ENCODE data around the gene FLOT2.

FLOT2 gene

GRCh38 chr17:28929787-28930186 lies 32.3 kb upstream of the FLOT2 start:
- H3K9me3 ChIP-seq (ENCODE audit: low read length) = no peaks in the 10 kb centered on the region
- no peak overlapping the region for H3K4me3 ChIP-seq (ENCODE audit: low read length)
- H3K36me3 ChIP-seq (ENCODE audit: insufficient read depth, low read length) = peaks cover 28% of the 10 kb centered on the region
- no peak overlapping the region for H2AFZ ChIP-seq (ENCODE audit: low read depth, low read length)
- no peaks in the 10 kb centered on the region for H3K27me3 ChIP-seq (ENCODE audit: insufficient read depth, low read length)
- H3K4me1 ChIP-seq (ENCODE audit: insufficient read depth, low read length) = no peaks in the 10 kb centered on the region

GRCh38 chr17:28928061-28928460 lies 30.5 kb upstream of the FLOT2 start:
- H3K36me3 ChIP-seq (ENCODE audit: insufficient read depth, low read length) = peaks cover 43% of the 10 kb centered on the region
- no peaks in the 10 kb centered on the region for H3K27me3 ChIP-seq (ENCODE audit: insufficient read depth, low read length)
- no peaks in the 10 kb centered on the region for H3K9me3 ChIP-seq (ENCODE audit: low read length)
- H3K4me3 ChIP-seq (ENCODE audit: low read length) = no peak overlapping the region
- H2AFZ ChIP-seq (ENCODE audit: low read depth, low read length) = no peak overlapping the region
- no peaks in the 10 kb centered on the region for H3K4me1 ChIP-seq (ENCODE audit: insufficient read depth, low read length)

GRCh38 chr17:28926786-28927185 lies 29.3 kb upstream of the FLOT2 start:
- H2AFZ ChIP-seq (ENCODE audit: low read depth, low read length) = no peak overlapping the region
- H3K4me3 ChIP-seq (ENCODE audit: low read length) = no peak overlapping the region
- H3K36me3 ChIP-seq (ENCODE audit: insufficient read depth, low read length) = peaks cover 54% of the 10 kb centered on the region
- no peaks in the 10 kb centered on the region for H3K4me1 ChIP-seq (ENCODE audit: insufficient read depth, low read length)
- no peaks in the 10 kb centered on the region for H3K27me3 ChIP-seq (ENCODE audit: insufficient read depth, low read length)
- H3K9me3 ChIP-seq (ENCODE audit: low read length) = no peaks in the 10 kb centered on the region

- no peaks in the 10 kb centered on the region for H3K27me3 ChIP-seq (ENCODE audit: insufficient read depth, low read length)
- H2AFZ ChIP-seq (ENCODE audit: low read depth, low read length) = no peak overlapping the region
- H3K36me3 ChIP-seq (ENCODE audit: insufficient read depth, low read length) = peaks cover 59% of the 10 kb centered on the region
- no peaks in the 10 kb centered on the region for H3K4me1 ChIP-seq (ENCODE audit: insufficient read depth, low read length)
- H3K4me3 ChIP-seq (ENCODE audit: low read length) = no peak overlapping the region
- no peaks in the 10 kb centered on the region for H3K9me3 ChIP-seq (ENCODE audit: low read length)
Measured at GRCh38 chr17:28926366-28926765, 28.8 kb upstream of the FLOT2 start.

GRCh38 chr17:28925912-28926365 lies 28.4 kb upstream of the FLOT2 start:
- H3K4me1 ChIP-seq (ENCODE audit: insufficient read depth, low read length) = no peaks in the 10 kb centered on the region
- no peaks in the 10 kb centered on the region for H3K27me3 ChIP-seq (ENCODE audit: insufficient read depth, low read length)
- no peak overlapping the region for H2AFZ ChIP-seq (ENCODE audit: low read depth, low read length)
- H3K36me3 ChIP-seq (ENCODE audit: insufficient read depth, low read length) = peaks cover 63% of the 10 kb centered on the region
- no peak overlapping the region for H3K4me3 ChIP-seq (ENCODE audit: low read length)
- no peaks in the 10 kb centered on the region for H3K9me3 ChIP-seq (ENCODE audit: low read length)

- Histone ChIP-seq H3K4me3 (ENCODE audit: low read length) (no peak overlapping the region), H2AFZ (ENCODE audit: low read depth, low read length) (no peak overlapping the region), H3K9me3 (ENCODE audit: low read length) (no peaks in the 10 kb centered on the region), H3K27me3 (ENCODE audit: insufficient read depth, low read length) (no peaks in the 10 kb centered on the region), H3K4me1 (ENCODE audit: insufficient read depth, low read length) (no peaks in the 10 kb centered on the region), H3K36me3 (ENCODE audit: insufficient read depth, low read length) (peaks cover 89% of the 10 kb centered on the region)
Measured at GRCh38 chr17:28920201-28920600, 22.7 kb upstream of the FLOT2 start.

- Histone ChIP-seq H2AFZ (ENCODE audit: low read depth, low read length) (no peak overlapping the region), H3K36me3 (ENCODE audit: insufficient read depth, low read length) (peaks cover 88% of the 10 kb centered on the region), H3K9me3 (ENCODE audit: low read length) (no peaks in the 10 kb centered on the region), H3K27me3 (ENCODE audit: insufficient read depth, low read length) (no peaks in the 10 kb centered on the region), H3K4me3 (ENCODE audit: low read length) (no peak overlapping the region), H3K4me1 (ENCODE audit: insufficient read depth, low read length) (no peaks in the 10 kb centered on the region)
Measured at GRCh38 chr17:28918295-28918694, 20.8 kb upstream of the FLOT2 start.

- Histone ChIP-seq H3K9me3 (ENCODE audit: low read length) (no peaks in the 10 kb centered on the region), H3K4me3 (ENCODE audit: low read length) (no peak overlapping the region), H3K4me1 (ENCODE audit: insufficient read depth, low read length) (no peaks in the 10 kb centered on the region), H2AFZ (ENCODE audit: low read depth, low read length) (no peak overlapping the region), H3K36me3 (ENCODE audit: insufficient read depth, low read length) (peaks cover 89% of the 10 kb centered on the region), H3K27me3 (ENCODE audit: insufficient read depth, low read length) (no peaks in the 10 kb centered on the region)
Measured at GRCh38 chr17:28917465-28917864, 19.9 kb upstream of the FLOT2 start.

- Histone ChIP-seq H2AFZ (ENCODE audit: low read depth, low read length) (no peak overlapping the region), H3K36me3 (ENCODE audit: insufficient read depth, low read length) (peaks cover 89% of the 10 kb centered on the region), H3K9me3 (ENCODE audit: low read length) (no peaks in the 10 kb centered on the region), H3K27me3 (ENCODE audit: insufficient read depth, low read length) (no peaks in the 10 kb centered on the region), H3K4me1 (ENCODE audit: insufficient read depth, low read length) (no peaks in the 10 kb centered on the region), H3K4me3 (ENCODE audit: low read length) (no peak overlapping the region)
Measured at GRCh38 chr17:28917029-28917428, 19.5 kb upstream of the FLOT2 start.

- H3K27me3 ChIP-seq (ENCODE audit: insufficient read depth, low read length) = no peaks in the 10 kb centered on the region
- peaks cover 89% of the 10 kb centered on the region for H3K36me3 ChIP-seq (ENCODE audit: insufficient read depth, low read length)
- H3K4me3 ChIP-seq (ENCODE audit: low read length) = no peak overlapping the region
- H3K4me1 ChIP-seq (ENCODE audit: insufficient read depth, low read length) = no peaks in the 10 kb centered on the region
- H2AFZ ChIP-seq (ENCODE audit: low read depth, low read length) = no peak overlapping the region
- H3K9me3 ChIP-seq (ENCODE audit: low read length) = no peaks in the 10 kb centered on the region
Measured at GRCh38 chr17:28916302-28916934, 18.9 kb upstream of the FLOT2 start.

- Histone ChIP-seq H3K27me3 (ENCODE audit: insufficient read depth, low read length) (no peaks in the 10 kb centered on the region), H3K36me3 (ENCODE audit: insufficient read depth, low read length) (peaks cover 95% of the 10 kb centered on the region), H3K9me3 (ENCODE audit: low read length) (no peaks in the 10 kb centered on the region), H3K4me3 (ENCODE audit: low read length) (no peak overlapping the region), H2AFZ (ENCODE audit: low read depth, low read length) (no peak overlapping the region), H3K4me1 (ENCODE audit: insufficient read depth, low read length) (no peaks in the 10 kb centered on the region)
Measured at GRCh38 chr17:28912938-28913333, 15.4 kb upstream of the FLOT2 start.

- Histone ChIP-seq H3K4me1 (ENCODE audit: insufficient read depth, low read length) (no peaks in the 10 kb centered on the region), H3K4me3 (ENCODE audit: low read length) (no peak overlapping the region), H3K9me3 (ENCODE audit: low read length) (no peaks in the 10 kb centered on the region), H2AFZ (ENCODE audit: low read depth, low read length) (no peak overlapping the region), H3K36me3 (ENCODE audit: insufficient read depth, low read length) (peaks cover 95% of the 10 kb centered on the region), H3K27me3 (ENCODE audit: insufficient read depth, low read length) (no peaks in the 10 kb centered on the region)
Measured at GRCh38 chr17:28912281-28912937, 14.9 kb upstream of the FLOT2 start.

- Histone ChIP-seq H3K4me1 (ENCODE audit: insufficient read depth, low read length) (no peaks in the 10 kb centered on the region), H3K36me3 (ENCODE audit: insufficient read depth, low read length) (peaks cover 95% of the 10 kb centered on the region), H3K4me3 (ENCODE audit: low read length) (no peak overlapping the region)
Measured at GRCh38 chr17:28911411-28912045, 14.0 kb upstream of the FLOT2 start.

More at GRCh38 chr17:28911411-28912045, 14.0 kb upstream of the FLOT2 start:
- Histone ChIP-seq H3K27me3 (ENCODE audit: insufficient read depth, low read length) (no peaks in the 10 kb centered on the region), H3K9me3 (ENCODE audit: low read length) (no peaks in the 10 kb centered on the region), H2AFZ (ENCODE audit: low read depth, low read length) (no peak overlapping the region)

All from neuron (in vitro differentiated cells).